Endothelial cell of umbilical vein (primary cell): ENCODE results near the gene FGF5. TPM values are rescaled to one million over a fixed set of nuclear protein-coding genes. Genes with fewer than 3 reads are reported as not detected.

Experiments used
- BruUV-seq: library from RNA; stranded (reverse); fragments of 400-500 nt; replicated peaks from 2 replicates; lab custom pipeline; 2021; lab: Mats Ljungman, UMichigan
- CTCF ChIA-PET: fragments of 300-600, 350-600 bp; sonication (Branson Sonifier 250); formaldehyde crosslinking; loops from one replicate; lab custom pipeline; 2021; ENCODE audit warnings: antibody characterized with exemption, inconsistent platforms; lab: Charles Lee
- POLR2A ChIA-PET: fragments of 300-600, 350-600 bp; sonication (Branson Sonifier 250); formaldehyde crosslinking; loops from one replicate; lab custom pipeline; 2021; ENCODE audit warnings: antibody characterized with exemption, inconsistent platforms; lab: Charles Lee
- DNase-seq: peaks from one replicate; pipeline ENCODE4 v3.0.0-alpha.2; 2011; ENCODE audit warnings: low read depth, low spot score
- FAIRE-seq: peaks from 2 replicates; lab custom pipeline; 2011; peaks lifted over from hg19 to GRCh38; lab: Jason Lieb, UNC
- H2AFZ ChIP-seq: 2 replicates; pipeline ENCODE4 v1.6.0; 2012; ENCODE audit warnings: low read depth, low read length, control low read depth, inconsistent platforms
- H3K27ac ChIP-seq: 2 replicates; pipeline ENCODE4 v1.5.1; 2011; ENCODE audit warnings: low read depth, mild to moderate bottlenecking, control low read depth, low read length, moderate library complexity; ENCODE audit not compliant: insufficient read depth
- H3K27me3 ChIP-seq, 2 experiments: 2 replicates each; pipeline versions ENCODE4 v1.6.0 to v1.6.1; 2011; ENCODE audit warnings: low read length in 2 of 2, mixed read lengths in 1 of 2; ENCODE audit not compliant: control insufficient read depth in 2 of 2, insufficient read depth in 2 of 2
- H3K36me3 ChIP-seq, 2 experiments: 2 replicates in 1 of 2; 3 replicates in 1 of 2; pipeline ENCODE4 v1.5.1; 2011; ENCODE audit warnings: low read length in 2 of 2, mild to moderate bottlenecking in 1 of 2, moderate library complexity in 1 of 2; ENCODE audit not compliant: control insufficient read depth in 2 of 2, insufficient read depth in 2 of 2; ENCODE audit errors: extremely low read depth in 1 of 2
- H3K4me1 ChIP-seq: 3 replicates; pipeline ENCODE4 v1.5.1; 2011; ENCODE audit warnings: mild to moderate bottlenecking, low read length; ENCODE audit not compliant: control insufficient read depth, insufficient read depth; ENCODE audit errors: extremely low read depth
- H3K4me2 ChIP-seq: 2 replicates; pipeline ENCODE4 v1.6.1; 2011; ENCODE audit warnings: low read length, control low read depth, mixed read lengths; ENCODE audit not compliant: insufficient read depth
- H3K4me3 ChIP-seq, 3 experiments: fragments of 200-600 bp in 1 of 3; sonication (generic), shearing (Covaris generic) in 1 of 3; replicated peaks in 1 of 3; 2 replicates each; pipeline ENCODE4 v1.5.1; 2011 to 2016; ENCODE audit warnings: control low read depth in 3 of 3, low read length in 3 of 3, mild to moderate bottlenecking in 2 of 3, inconsistent platforms in 1 of 3, low read depth in 1 of 3, moderate library complexity in 1 of 3; ENCODE audit not compliant: insufficient read depth in 1 of 3
- H3K79me2 ChIP-seq: 2 replicates; pipeline ENCODE4 v1.6.0; 2012; ENCODE audit warnings: low read length, inconsistent platforms; ENCODE audit not compliant: control insufficient read depth, insufficient read depth
- H3K9ac ChIP-seq: replicated peaks from 2 replicates; pipeline ENCODE3; 2011; ENCODE audit warnings: low read length, control low read depth; ENCODE audit not compliant: insufficient read depth; ENCODE audit errors: extremely low read depth
- H3K9me1 ChIP-seq: replicated peaks from 3 replicates; pipeline ENCODE4 v1.6.0; 2011; ENCODE audit warnings: mild to moderate bottlenecking, low read length; ENCODE audit not compliant: control insufficient read depth, insufficient read depth; ENCODE audit errors: extremely low read depth
- H3K9me3 ChIP-seq: replicated peaks from 2 replicates; pipeline ENCODE4 v1.5.1; 2012; ENCODE audit warnings: low read length, inconsistent platforms; ENCODE audit not compliant: control insufficient read depth, insufficient read depth
- H4K20me1 ChIP-seq: replicated peaks from 2 replicates; pipeline ENCODE3; 2011; ENCODE audit warnings: mild to moderate bottlenecking, low read length; ENCODE audit not compliant: control insufficient read depth, insufficient read depth; ENCODE audit errors: extremely low read depth
- CTCF ChIP-seq, 2 donors: IDR thresholded peaks; 1 replicate in 1 of 2; 2 replicates in 1 of 2; pipeline ENCODE4 v1.5.1; 2011; ENCODE audit warnings: low read length in 2 of 2, mild to moderate bottlenecking in 2 of 2, moderate library complexity in 2 of 2, control low read depth in 1 of 2, inconsistent platforms in 1 of 2, low read depth in 1 of 2; ENCODE audit not compliant: insufficient read depth in 1 of 2; ENCODE audit errors: extremely low read depth in 1 of 2
- EZH2 ChIP-seq: IDR thresholded peaks from 2 replicates; pipeline ENCODE4 v1.6.1; 2012; ENCODE audit warnings: borderline replicate concordance, low read depth, mild to moderate bottlenecking, moderate library complexity, low read length, inconsistent platforms; ENCODE audit not compliant: severe bottlenecking
- FOS ChIP-seq: IDR thresholded peaks from 2 replicates; pipeline ENCODE4 v1.6.1; 2011; ENCODE audit warnings: mild to moderate bottlenecking, low read length, moderate library complexity, borderline replicate concordance; ENCODE audit not compliant: insufficient read depth
- GATA2 ChIP-seq: IDR thresholded peaks from 2 replicates; pipeline ENCODE4 v1.7.0; 2011; ENCODE audit warnings: low read depth, mild to moderate bottlenecking, moderate library complexity, mixed read lengths, low read length; ENCODE audit not compliant: insufficient read length, insufficient read depth
- JUN ChIP-seq: IDR thresholded peaks from 2 replicates; pipeline ENCODE4 v1.6.1; 2011; ENCODE audit warnings: borderline replicate concordance, low read depth; ENCODE audit not compliant: insufficient read length, insufficient read depth
- MYC ChIP-seq: IDR thresholded peaks from one replicate; pipeline ENCODE4 v1.6.1; 2011; ENCODE audit warnings: mild to moderate bottlenecking, low read depth, low read length
- POLR2A ChIP-seq: IDR thresholded peaks from 2 replicates; pipeline ENCODE4 v1.6.1; 2012; ENCODE audit warnings: low read depth, mild to moderate bottlenecking, control low read depth, low read length
- POLR2AphosphoS5 ChIP-seq: IDR thresholded peaks from 2 replicates; pipeline ENCODE4 v1.6.1; 2012; ENCODE audit warnings: low read depth, mild to moderate bottlenecking, control low read depth, low read length, moderate library complexity; ENCODE audit not compliant: insufficient read depth
- dilution Hi-C: fragments of 300-500 bp; cut with MboI; formaldehyde crosslinking; loops from one replicate; pipeline ENCODE4 v1.15.0; 2019; ENCODE audit warnings: low sequenced_read_pairs; ENCODE audit not compliant: extremely low pct_ligation_motif_present
- intact Hi-C: fragments of 100-400 bp; cut with micrococcal nuclease; formaldehyde crosslinking; loops from one replicate; pipeline ENCODE4 v1.10.0; 2022
- polyA plus RNA-seq, 4 experiments: library from polyadenylated mRNA; depleted of rRNA in 3 of 4; stranded (reverse) in 3 of 4; unstranded in 1 of 4; fragments of >200 nt; gene quantifications; 2 replicates each; pipeline versions ENCODE4 v1.2.1 to v1.2.3, GENCODE V29; 2011 to 2012; ENCODE audit warnings: missing spikeins in 1 of 4
- total RNA-seq: library from RNA; stranded (reverse); gene quantifications from 2 replicates; pipeline ENCODE4 v1.2.3, GENCODE V29; 2021
- TF ChIP-seq, protein P1 (sequence below): IDR thresholded peaks from 2 replicates; pipeline ENCODE4 v1.6.1; 2011; ENCODE audit not compliant: insufficient read depth, insufficient read length

Gene FGF5
- total and polyA plus RNA-seq, 2 donors (not counting 3 experiments of a cell fraction or from before 2014, with no cell fraction given) = 0.13 to 0.73 TPM

DNA sequence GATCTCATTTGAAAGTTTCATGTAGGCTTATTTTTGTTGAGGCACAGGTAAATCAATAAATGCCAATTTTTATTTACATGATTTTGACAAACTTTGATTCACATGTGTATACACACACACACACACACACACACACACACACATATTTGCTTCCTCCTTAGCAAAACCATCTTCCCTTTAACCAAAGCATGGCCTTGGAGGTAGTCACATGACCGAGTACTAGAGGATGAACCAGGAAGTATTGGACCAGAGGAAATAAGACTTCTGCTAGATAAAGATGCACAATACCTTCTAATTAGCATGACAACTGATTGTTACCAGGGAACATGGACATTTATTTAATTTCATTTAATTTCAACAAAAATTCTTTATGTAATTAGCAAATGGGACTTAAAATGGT, 45.7 kb downstream of the FGF5 start:
- H3K79me2 ChIP-seq = no peaks in the 10 kb centered on the region
- H2AFZ ChIP-seq = no peak overlapping the region
- H3K27me3 ChIP-seq = peaks cover 2 to 16% of the 10 kb centered on the region in 2 experiments
- no peak overlapping the region for H3K9ac ChIP-seq
- H3K9me1 ChIP-seq = no peaks in the 10 kb centered on the region
- no peaks in the 10 kb centered on the region for H3K9me3 ChIP-seq
- no peaks in the 10 kb centered on the region for H4K20me1 ChIP-seq
- POLR2A ChIA-PET = no interaction called here
- no peak overlapping the region for H3K27ac ChIP-seq
- intact Hi-C loops = no loop called here
- no peaks in the 10 kb centered on the region for H3K36me3 ChIP-seq
- DNase-seq = no peak
- H3K4me3 ChIP-seq = no peak overlapping the region
- CTCF ChIA-PET = no interaction called here
- no peak for FAIRE-seq
- dilution Hi-C loops = no loop called here
- BruUV-seq = no TSS peak
- peaks cover 5% of the 10 kb centered on the region for H3K4me1 ChIP-seq
- H3K4me2 ChIP-seq = no peak overlapping the region
- TF ChIP-seq CTCF (IDR thresholded peaks at IDR 0.05; ENCODE audit: extremely low read depth in 1 of 2, insufficient read depth in 1 of 2, low read depth in 1 of 2, low read length in 2 of 2) = no peak
- no peak for TF ChIP-seq GATA2
- no peak for TF ChIP-seq EZH2
- TF ChIP-seq POLR2A = no peak
- no peak for TF ChIP-seq POLR2AphosphoS5
- TF ChIP-seq MYC = no peak

DNA sequence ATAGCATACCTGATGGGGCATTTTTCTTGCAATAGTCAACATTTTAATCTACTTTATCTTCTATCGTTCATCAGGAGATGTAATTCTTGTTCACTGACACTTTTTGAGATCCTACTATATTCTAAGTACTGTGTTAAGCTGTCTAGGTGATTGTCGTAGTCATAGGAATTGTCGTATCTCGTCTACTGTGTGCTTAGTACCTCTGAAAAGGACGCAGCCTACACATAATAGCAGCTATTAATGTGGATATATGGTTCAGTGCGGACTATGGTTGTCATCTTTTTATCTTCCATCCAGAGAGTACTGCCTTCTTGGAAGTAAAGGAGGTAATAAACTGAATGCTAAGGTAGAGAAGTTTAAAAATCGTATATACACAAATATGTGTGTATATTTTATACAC, 47.2 kb downstream of the FGF5 start:
- H3K4me2 ChIP-seq = no peak overlapping the region
- H3K79me2 ChIP-seq = no peaks in the 10 kb centered on the region
- TF ChIP-seq CTCF (IDR thresholded peaks at IDR 0.05; ENCODE audit: extremely low read depth in 1 of 2, insufficient read depth in 1 of 2, low read depth in 1 of 2, low read length in 2 of 2) (no peak), EZH2 (no peak), MYC (no peak), POLR2A (no peak), GATA2 (no peak), FOS (no peak), POLR2AphosphoS5 (no peak), JUN (no peak)
- TF ChIP-seq, protein P1, sequence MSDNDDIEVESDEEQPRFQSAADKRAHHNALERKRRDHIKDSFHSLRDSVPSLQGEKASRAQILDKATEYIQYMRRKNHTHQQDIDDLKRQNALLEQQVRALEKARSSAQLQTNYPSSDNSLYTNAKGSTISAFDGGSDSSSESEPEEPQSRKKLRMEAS = no peak
- BruUV-seq = no TSS peak
- no peaks in the 10 kb centered on the region for H3K9me3 ChIP-seq
- FAIRE-seq (no peak), DNase-seq (no peak)
- H3K27ac ChIP-seq = no peak overlapping the region
- ChIA-PET POLR2A (no interaction called here), CTCF (no interaction called here)
- no peaks in the 10 kb centered on the region for H3K36me3 ChIP-seq
- no peaks in the 10 kb centered on the region for H4K20me1 ChIP-seq
- intact Hi-C loops (no loop called here), dilution Hi-C loops (no loop called here)
- no peak overlapping the region for H3K4me3 ChIP-seq
- H3K4me1 ChIP-seq = peaks cover 3% of the 10 kb centered on the region
- peaks cover 2 to 21% of the 10 kb centered on the region in 2 experiments for H3K27me3 ChIP-seq
- no peak overlapping the region for H2AFZ ChIP-seq
- H3K9me1 ChIP-seq = no peaks in the 10 kb centered on the region
- H3K9ac ChIP-seq = no peak overlapping the region
